ENCODE data around the gene TBC1D10B.
"Not testable (repeated sequence)": the region's sequence is repeated elsewhere in the genome, so short reads cannot be mapped to it uniquely, and the experiment has no call there.

Gene TBC1D10B

DNA sequence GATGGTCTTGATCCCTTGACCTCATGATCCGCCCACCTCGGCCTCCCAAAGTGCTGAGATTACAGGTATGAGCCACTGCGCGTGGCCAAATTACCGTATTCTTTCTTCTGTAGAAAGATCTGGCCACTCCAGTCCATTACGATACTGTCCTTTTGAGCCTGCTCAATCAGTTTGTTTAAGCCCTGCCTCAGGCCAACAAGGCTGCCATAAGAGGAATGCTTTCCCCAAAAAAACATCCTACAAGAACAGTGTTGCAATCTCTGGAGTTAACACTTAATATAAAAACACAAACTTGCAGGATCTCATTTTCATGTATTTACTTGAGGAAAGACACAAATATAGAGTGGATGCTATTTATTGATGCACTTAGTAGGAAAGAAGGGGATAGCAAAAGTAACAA is 46.1 kb downstream of the TBC1D10B start:
- not testable (repeated sequence) for DNase-seq (ENCODE audit: low read depth)

DNA sequence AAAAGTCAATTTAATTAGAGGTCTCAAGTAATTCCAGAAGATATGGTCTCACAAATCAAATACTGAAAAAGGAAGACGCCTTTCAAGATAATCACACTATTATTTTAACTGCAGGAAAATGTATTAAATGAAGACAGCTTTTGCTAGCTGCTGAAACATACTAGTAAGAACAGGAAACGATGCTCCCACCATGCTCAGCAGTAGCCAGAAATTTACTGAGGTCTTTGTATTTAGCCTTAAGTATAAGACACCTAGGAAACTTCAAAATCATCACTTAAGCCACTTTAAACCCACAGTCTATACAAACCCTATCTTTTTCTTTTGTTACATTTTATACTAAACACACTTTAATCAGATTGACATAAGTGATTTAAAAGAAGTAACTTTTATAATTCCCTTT is 51.6 kb downstream of the TBC1D10B start:
- DNase-seq (ENCODE audit: low read depth): not testable (repeated sequence)

DNA sequence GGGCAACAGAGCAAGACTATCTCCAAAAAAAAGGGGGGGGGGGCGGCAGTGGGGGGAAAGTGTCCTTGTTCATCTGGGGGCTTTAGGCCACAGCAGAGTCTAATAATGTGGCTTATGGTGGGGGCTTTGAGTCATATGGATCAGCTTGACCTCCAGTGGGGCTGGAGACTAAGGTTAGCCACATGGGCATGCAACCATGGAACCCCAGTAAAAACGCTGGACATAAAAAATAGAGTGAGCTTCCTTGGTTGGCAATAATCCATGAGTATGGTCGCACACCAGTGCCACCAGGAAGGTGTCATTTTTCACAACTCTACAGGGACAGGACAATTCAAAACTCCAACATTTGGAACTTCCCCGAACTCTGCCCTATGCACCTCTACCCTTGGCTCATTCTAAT is 59.4 kb downstream of the TBC1D10B start:
- not testable (repeated sequence) for DNase-seq (ENCODE audit: low read depth)

DNA sequence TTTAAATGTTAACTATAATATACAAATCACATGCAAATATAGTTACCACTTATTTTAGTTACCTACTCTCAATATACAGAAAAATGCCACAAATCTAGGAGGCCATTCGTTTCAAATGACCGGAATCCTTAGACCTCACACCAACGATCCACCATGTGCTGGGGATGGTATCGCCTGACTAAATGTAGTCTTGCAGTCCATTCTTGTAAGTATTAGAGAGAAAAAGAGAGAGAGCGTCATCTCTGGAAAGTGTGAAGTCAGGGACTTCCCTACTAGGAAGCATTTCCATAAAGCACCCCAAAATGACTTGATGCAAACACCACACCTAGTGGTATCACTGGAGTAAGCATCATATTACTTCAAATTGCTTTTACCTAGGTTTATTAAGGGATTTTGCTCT is 61.0 kb downstream of the TBC1D10B start:
- not testable (repeated sequence) for DNase-seq (ENCODE audit: low read depth)

Measured in amniotic epithelial cell (primary cell).